GM18873 (cell line): ENCODE measurements around the gene TUT1.
A peak's percentile ranks its signal among the peaks of the same experiment; 100 is the strongest.
"Not testable (repeated sequence)": the region's sequence is repeated elsewhere in the genome, so short reads cannot be mapped to it uniquely, and the experiment has no call there.

Experiments
- ATAC-seq: cut with Tn5 transposase; IDR thresholded peaks from one replicate; pipeline ENCODE4 v1.9.1; 2021; ENCODE audit warnings: mild to moderate bottlenecking, moderate library complexity, moderate number of reproducible peaks; ENCODE audit not compliant: unreplicated experiment, low FRiP score

TUT1 gene

GRCh38 chr11:62578541-62578940 is 12.8 kb downstream of the TUT1 start:
- ATAC-seq = no peak

DNA sequence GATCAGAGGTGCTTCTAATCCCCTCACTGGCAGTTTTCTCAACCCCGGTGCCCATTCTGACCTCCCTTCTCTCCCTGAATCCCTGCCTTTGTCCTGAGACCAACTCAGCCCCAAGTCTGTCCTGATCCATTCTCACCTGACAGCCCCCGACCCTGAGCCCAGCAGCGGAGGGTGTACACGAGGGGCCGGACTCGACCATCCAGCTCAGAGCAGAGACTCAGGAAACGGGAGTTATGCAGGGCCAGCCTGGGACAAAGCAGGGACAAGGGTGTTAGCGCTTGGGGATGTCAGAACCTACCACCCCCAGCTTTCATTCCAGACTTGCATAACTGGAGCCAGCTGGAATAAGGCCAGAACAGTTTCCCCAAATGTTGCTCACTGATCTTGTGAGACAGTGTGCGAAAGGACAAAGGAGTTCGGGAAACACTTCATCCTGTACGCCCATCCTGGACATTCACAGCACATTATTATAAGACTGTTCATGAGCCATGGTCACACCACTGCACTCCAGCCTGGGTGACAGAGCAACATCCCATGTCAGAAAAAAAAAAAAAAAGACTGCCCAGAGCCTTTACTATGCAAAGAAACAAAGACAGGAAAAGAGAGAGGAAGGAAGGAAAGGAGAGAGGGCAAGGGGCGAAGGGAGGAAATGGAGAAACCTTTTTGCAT is 14.1 kb downstream of the TUT1 start:
- no peak for ATAC-seq

- ATAC-seq = no peak
Observed at GRCh38 chr11:62575837-62576236, 15.5 kb downstream of the TUT1 start.

- ATAC-seq = no peak
Observed at GRCh38 chr11:62575156-62575555, 16.2 kb downstream of the TUT1 start.

DNA sequence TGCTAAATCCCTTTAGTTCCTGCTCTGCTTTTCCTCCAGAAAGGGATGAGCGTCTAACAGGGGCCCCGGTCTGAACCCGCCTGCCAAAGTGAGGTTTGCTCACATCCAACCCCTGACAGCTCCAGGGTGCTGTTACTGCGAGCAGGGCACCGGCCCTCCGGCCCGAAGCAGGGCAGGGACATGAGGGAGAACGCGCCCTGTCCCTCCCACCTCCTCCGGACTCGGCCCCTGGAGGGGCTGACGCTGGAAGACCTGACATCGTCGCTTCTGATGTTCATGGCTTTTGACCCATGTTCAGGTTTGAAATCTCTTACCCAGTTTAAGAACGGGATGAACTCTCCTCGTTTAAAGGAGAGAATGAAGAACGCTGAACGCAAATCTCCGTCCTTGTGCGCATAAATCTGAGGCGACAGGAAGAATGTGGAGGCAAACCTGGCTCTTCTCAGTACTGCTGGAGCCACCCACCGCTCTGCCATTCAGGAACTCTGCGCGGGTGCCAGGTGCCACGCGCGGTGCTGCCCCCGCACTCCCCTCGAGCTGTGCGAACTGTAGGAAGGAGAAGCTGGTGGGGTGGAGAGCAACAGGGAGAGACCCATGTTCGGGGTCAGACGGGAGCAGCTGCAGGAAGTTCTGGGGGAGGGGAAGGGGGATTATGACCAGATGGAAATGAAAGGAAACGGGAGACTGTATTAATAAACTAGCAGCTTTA is 16.8 kb downstream of the TUT1 start:
- ATAC-seq = peak; percentile 11

GRCh38 chr11:62573592-62574362 is 17.5 kb downstream of the TUT1 start, which contains the start of gene EEF1G:
Gene EEF1G (minus strand): TSS chr11:62573891. CDS start chr11:62573842, 49 bp downstream.
- peak; percentile 90 for ATAC-seq

DNA sequence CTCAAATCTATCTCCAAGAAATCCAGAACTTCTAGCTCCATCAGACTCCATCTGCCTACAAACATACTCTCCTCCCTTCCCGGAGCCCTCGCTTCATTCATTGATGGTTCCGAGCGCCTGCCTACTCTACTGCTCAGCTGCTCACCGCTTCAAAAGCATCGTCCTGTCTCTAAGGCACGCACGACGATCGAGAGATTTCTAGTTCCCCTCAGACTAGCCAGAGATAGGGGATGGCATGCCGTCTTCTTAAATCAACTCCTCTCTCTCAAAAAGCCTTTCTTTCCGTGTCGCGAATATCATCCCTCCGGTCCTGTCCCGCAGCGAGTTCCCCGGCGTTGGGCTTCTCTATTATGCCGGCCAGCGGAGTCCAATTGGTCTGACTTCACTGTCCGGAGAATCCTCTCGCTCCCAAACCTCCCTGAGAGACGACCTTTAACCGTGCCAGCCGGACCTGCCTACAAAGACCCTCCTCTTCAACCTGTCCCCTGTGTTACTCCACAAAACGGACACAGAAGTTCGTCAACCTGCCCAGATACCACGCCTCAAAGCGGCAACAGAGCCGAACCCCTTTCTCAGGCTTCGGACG is 18.2 kb downstream of the TUT1 start:
- no peak for ATAC-seq

- ATAC-seq = no peak
Observed at GRCh38 chr11:62572431-62572830, 18.9 kb downstream of the TUT1 start.

- not testable (repeated sequence) for ATAC-seq
Observed at GRCh38 chr11:62571493-62571892, 19.8 kb downstream of the TUT1 start.

DNA sequence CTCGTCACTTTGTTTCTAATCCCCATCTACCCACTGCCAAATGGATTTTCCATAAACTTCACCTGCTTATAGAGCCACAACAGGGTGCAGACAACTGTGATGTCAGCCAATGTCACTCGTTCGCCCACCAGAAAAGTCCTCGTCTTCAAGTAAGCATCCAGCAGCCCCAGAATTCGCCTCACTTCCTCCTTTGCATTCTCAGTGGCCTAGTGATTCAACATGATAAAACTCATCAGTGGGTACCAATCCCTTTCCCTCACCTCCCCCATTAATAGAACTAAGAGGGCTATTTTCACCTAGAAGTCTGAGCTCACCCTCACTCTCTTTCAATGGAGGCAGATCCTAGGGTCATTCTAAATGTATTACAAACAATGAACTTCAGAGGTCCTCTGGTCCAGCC is 20.4 kb downstream of the TUT1 start:
- ATAC-seq = not testable (repeated sequence)

GRCh38 chr11:62569611-62570010 is 21.7 kb downstream of the TUT1 start:
- no peak for ATAC-seq

DNA sequence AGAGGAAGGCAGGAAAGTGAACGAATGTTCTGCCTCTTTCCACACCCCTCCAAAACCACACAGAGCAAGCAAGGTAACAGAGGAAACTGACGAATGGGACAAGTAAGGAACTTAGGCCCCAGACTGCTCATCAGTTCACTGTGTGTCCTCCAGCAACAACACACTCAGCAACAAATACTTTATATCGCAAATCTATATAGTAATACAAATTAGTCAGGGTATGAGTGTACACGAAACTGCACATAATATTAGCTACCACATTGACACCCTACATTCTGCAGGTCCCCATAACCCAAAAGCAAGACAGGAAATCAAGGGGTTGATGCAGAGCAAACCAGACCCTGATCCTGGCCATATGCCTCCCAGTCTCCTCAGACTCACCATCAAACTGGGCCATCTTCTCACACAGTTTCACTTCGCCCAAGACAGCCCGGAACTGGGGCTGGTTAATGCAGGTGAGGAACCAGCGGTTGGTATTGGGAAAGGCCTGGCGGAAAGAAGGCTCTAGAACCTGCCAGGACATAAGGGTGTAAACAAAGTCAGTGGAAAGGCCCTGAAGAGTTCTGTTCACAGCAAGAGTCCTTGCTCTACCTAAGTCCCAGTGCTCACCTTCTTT is 24.2 kb downstream of the TUT1 start:
- no peak for ATAC-seq

DNA sequence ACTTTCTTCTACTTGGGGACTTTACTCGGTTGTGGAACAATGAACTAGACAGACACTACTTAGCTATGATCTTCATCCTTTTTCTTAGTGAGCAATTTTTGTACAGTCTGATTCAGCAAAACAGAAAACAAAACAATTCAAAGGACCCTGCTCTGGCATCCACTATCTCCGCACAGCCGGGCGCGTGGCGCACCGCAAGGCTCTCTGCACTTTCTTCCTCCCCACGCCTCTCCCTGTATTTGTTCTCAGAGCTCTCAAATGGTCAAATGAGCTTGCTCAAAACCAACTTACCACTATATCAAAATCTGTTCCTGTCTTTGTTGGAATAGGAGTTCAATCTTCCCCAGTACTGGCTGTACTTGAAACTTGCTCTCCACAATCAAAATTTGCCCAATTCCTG is 25.1 kb downstream of the TUT1 start:
- no peak for ATAC-seq

DNA sequence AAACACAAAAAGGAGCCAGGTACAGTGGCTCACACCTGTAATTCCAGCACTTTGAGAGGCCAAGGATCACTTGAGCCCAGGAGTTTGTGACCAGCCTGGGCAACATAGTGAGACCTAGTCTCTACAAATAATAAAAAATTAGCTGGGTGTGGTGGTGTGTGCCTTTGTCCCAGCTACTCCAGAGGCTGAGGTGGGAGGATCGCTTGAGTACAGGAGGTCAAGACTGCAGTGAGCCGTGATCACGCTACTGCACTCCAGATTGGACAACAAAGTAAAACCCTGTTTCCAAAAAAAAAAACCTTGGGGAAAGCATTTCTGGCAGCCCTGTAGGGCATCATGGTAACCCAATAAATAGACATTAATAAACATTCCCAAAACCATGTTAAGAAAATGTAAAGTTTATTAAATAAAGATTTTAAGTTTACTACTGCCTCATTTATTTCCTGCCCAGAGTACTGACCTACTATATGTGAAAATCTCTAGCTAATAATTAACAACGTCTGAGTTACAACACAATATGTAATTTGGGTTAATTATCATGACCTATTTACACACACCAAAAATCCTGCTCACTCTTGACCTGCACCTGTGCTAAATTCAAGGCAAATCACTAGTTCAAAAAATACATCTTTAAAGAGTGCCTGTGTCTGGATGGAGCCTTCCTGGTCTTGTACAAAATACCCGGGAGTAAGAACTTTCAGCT is 26.1 kb downstream of the TUT1 start:
- no peak for ATAC-seq

DNA sequence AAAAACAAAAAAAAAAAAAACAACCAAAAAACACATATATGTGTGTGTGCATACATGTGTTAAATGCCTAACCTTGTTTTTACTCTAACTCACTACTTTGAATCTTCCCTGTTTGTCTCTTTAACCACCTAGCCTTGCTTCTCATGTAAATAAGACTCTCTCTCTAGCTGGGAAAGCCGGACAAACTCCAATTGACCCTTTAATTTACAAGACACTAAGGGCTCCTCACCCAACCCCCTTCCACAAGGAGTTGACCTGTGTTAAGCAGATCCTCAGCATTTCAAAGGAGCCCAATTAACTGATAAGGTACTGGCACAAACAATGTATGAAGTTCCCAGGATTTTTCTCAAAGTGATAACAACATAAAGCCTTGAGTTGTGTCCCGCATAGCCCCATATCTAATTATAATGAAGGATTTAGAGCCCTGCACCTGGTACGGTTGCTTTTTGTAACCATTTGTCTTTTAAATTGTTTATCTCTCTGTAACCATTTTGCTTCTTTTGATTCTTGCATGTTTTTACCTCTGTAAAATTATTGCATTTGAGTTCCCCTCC is 29.6 kb downstream of the TUT1 start:
- ATAC-seq = not testable (repeated sequence)

GRCh38 chr11:62560566-62561103 is 30.7 kb downstream of the TUT1 start:
- no peak for ATAC-seq

DNA sequence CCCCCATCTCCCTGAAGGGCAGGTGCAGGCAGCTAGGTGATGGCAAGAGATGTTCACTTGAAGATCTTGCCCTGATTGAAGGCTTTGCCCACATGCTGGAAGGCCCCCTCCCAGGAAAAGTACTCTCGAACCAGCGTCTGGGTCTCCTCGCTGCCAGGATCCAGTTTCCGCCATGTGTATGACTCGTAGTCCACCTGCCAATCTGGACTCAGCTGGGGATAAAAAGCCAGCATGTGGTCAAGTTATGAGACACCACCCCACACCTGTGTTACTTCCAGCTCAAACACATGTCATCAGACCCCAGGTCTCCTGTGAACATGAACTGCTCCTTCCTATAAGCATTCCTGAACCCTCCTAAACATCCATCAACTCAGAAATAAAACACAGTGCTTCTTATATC is 31.7 kb downstream of the TUT1 start:
- ATAC-seq = not testable (repeated sequence)

GRCh38 chr11:62559204-62559603 is 32.1 kb downstream of the TUT1 start:
- ATAC-seq = no peak

GRCh38 chr11:62558669-62559068 is 32.7 kb downstream of the TUT1 start:
- ATAC-seq = no peak
